Colonic mucosa (tissue), 4 donors: Measurements from ENCODE around the gene HSD17B3. TPM values are rescaled to one million over a fixed set of nuclear protein-coding genes. Genes with fewer than 3 reads are reported as not detected.

Source experiments
- DNase-seq: peaks from one replicate; pipeline ENCODE4 v3.0.0-alpha.2; 2020
- H3K27ac ChIP-seq: fragments of 200-600 bp; one replicate; pipeline ENCODE4 v1.8.0; 2021
- H3K27me3 ChIP-seq: fragments of 200-600 bp; one replicate; pipeline ENCODE4 v1.8.0; 2021
- H3K36me3 ChIP-seq: fragments of 200-600 bp; one replicate; pipeline ENCODE4 v1.8.0; 2021
- H3K4me1 ChIP-seq: fragments of 200-600 bp; one replicate; pipeline ENCODE4 v1.8.0; 2021; ENCODE audit warnings: mild to moderate bottlenecking
- H3K4me3 ChIP-seq: fragments of 200-600 bp; one replicate; pipeline ENCODE4 v1.8.0; 2021
- H3K9ac ChIP-seq, 2 donors: one replicate each; pipeline ENCODE4 v1.7.0; 2013; ENCODE audit warnings: control low read depth in 2 of 2, low read depth in 2 of 2, low read length in 2 of 2
- H3K9me3 ChIP-seq: fragments of 200-600 bp; one replicate; pipeline ENCODE4 v1.8.0; 2021
- CTCF ChIP-seq: fragments of 200-600 bp; IDR thresholded peaks from one replicate; pipeline ENCODE4 v1.8.0; 2022; ENCODE audit warnings: antibody characterized with exemption, mild to moderate bottlenecking
- intact Hi-C: fragments of 100-400 bp; cut with DNase I; formaldehyde crosslinking; loops from one replicate; pipeline ENCODE4 v1.14.1; 2022
- total RNA-seq, 2 donors: library from RNA; stranded (reverse); fragmentation: NEBNext Ultra II Directional in 1 of 2; extraction: Animal tissue kit (Norgen Biotek cat#: 25700) in 1 of 2; gene quantifications; one replicate each; pipeline ENCODE4 v1.2.1, GENCODE V29; 2021
- donor health status: healthy.
- donor health status: DM: no; HTN: no; CAD: no.
- donor health status: DM: no; HTN: no; CAD: no.

HSD17B3 gene
- total RNA-seq = not detected

- no peak for TF ChIP-seq CTCF
- Histone ChIP-seq H3K4me1 (no peaks in the 10 kb centered on the region), H3K36me3 (no peaks in the 10 kb centered on the region), H3K9ac (no peak within 1 kb of the TSS), H3K27ac (no peak within 1 kb of the TSS), H3K4me3 (no peak within 1 kb of the TSS), H3K27me3 (no peaks in the 10 kb centered on the region), H3K9me3 (no peaks in the 10 kb centered on the region)
- no peak for DNase-seq
- intact Hi-C loops = no loop called here
Observed at GRCh38 chr9:96302021-96302420, at the start of gene HSD17B3. Gene HSD17B3, minus strand, starts transcription at chr9:96302176. Its CDS starts 72 bp downstream, at chr9:96302104.

GRCh38 chr9:96350866-96351265 is 48.9 kb upstream of the HSD17B3 start:
- Histone ChIP-seq H3K27ac (no peak overlapping the region), H3K27me3 (no peaks in the 10 kb centered on the region), H3K36me3 (no peaks in the 10 kb centered on the region), H3K9me3 (no peaks in the 10 kb centered on the region), H3K4me3 (no peak overlapping the region), H3K4me1 (no peaks in the 10 kb centered on the region), H3K9ac (no peak overlapping the region)
- no peak for TF ChIP-seq CTCF
- intact Hi-C loops = no loop called here
- no peak for DNase-seq

DNA sequence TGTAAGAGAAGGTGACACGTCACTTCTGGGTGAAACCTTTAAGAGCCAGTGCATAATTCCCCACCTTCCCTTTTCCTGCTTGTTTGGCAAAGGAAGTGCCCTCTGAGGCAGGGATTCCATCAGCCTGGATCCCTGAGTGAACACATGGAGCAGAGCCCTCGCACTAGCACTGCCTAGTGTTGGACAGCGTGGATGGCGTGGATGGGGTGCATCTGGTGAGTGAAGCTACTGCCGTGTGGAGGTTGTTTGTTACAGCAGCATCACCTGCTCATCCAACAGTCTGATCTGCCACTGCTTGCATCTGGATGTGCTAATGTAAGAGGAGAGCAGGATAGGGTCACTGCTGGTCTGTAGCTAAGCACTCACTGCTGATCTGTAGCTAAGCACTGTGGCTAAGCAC is 46.3 kb upstream of the HSD17B3 start:
- no peak for TF ChIP-seq CTCF
- H3K27me3 ChIP-seq = no peaks in the 10 kb centered on the region
- no peak overlapping the region for H3K27ac ChIP-seq
- H3K9me3 ChIP-seq = no peaks in the 10 kb centered on the region
- H3K36me3 ChIP-seq = no peaks in the 10 kb centered on the region
- DNase-seq = no peak
- no peak overlapping the region for H3K9ac ChIP-seq
- H3K4me1 ChIP-seq = no peaks in the 10 kb centered on the region
- no peak overlapping the region for H3K4me3 ChIP-seq
- intact Hi-C loops = loop anchor here (5.0 kb wide), 1 partner anchor 34 kb away; the partner anchor contains the start of gene SLC35D2

- Histone ChIP-seq H3K9me3 (no peaks in the 10 kb centered on the region), H3K9ac (no peak overlapping the region), H3K27me3 (no peaks in the 10 kb centered on the region), H3K4me1 (no peaks in the 10 kb centered on the region), H3K27ac (no peak overlapping the region), H3K36me3 (no peaks in the 10 kb centered on the region), H3K4me3 (no peak overlapping the region)
- TF ChIP-seq CTCF = no peak
- intact Hi-C loops = loop anchor here (5.0 kb wide), 1 partner anchor 37 kb away; the partner anchor contains the start of gene SLC35D2
- no peak for DNase-seq
Observed at GRCh38 chr9:96345551-96345950, 43.6 kb upstream of the HSD17B3 start.

DNA sequence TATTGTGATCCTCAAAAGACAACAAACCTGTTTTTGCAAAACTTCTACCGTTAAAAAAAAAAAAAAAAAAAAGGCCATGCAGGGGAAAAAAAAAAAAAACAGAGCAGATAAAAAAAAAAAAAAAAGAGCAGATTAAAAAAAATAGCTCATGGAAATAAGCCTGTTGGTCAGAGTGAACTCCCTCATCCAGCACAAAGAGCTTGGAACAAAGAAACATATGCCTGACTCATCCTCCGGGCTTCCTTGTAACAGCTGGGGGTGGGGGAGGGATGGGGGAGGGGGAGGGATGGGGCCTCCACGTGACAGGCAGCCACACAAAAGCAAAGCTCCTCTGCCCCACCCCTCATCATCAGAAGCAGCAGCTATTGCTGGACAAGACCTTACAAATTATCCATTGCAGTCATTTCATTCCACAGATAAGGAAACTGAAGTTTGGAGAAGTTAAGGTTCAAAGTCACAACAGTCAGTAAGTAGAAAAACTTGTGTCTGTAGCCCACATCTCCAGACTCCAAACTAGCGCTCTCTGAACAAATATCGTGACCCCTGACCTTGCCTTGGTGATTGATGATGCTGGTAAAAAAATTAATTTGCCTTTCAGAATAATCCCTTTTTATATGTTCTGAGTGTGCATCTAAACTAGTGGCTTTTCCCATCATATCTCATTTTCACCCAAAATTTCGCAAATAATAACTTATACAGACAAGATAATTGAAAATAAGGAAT is 42.6 kb upstream of the HSD17B3 start:
- no peaks in the 10 kb centered on the region for H3K9me3 ChIP-seq
- no peak overlapping the region for H3K9ac ChIP-seq
- H3K27ac ChIP-seq = peak overlapping the region; percentile 34
- DNase-seq = peak; percentile 62
- H3K27me3 ChIP-seq = no peaks in the 10 kb centered on the region
- peaks cover 6% of the 10 kb centered on the region for H3K4me1 ChIP-seq
- intact Hi-C loops = loop anchor here (5.0 kb wide), 1 partner anchor 38 kb away; the partner anchor contains the start of gene SLC35D2
- TF ChIP-seq CTCF = no peak
- H3K4me3 ChIP-seq = no peak overlapping the region
- H3K36me3 ChIP-seq = no peaks in the 10 kb centered on the region
